ENCODE data around the gene GPANK1. TPM values are rescaled to one million over a fixed set of nuclear protein-coding genes. Genes with fewer than 3 reads are reported as not detected.

The GPANK1 gene
- total RNA-seq, 4 donors from 2014 or later: 15.8 to 21.0 (median 19.4) TPM

- 92% methylated on average over 9 of the region's 17 CpGs for WGBS
- no peak for TF ChIP-seq EP300 (IDR thresholded peaks at IDR 0.05)
- TF ChIP-seq CTCF (IDR thresholded peaks at IDR 0.05): no peak
- no peak for TF ChIP-seq POLR2A (IDR thresholded peaks at IDR 0.05; ENCODE audit: low read depth)
- TF ChIP-seq POLR2AphosphoS5 (IDR thresholded peaks at IDR 0.05): no peak
- Histone ChIP-seq H3K27me3 (no peaks in the 10 kb centered on the region), H3K4me3 (no peak overlapping the region), H3K27ac (replicated peaks in 1 of 4) (no peak overlapping the region), H3K4me1 (no peaks in the 10 kb centered on the region), H3K36me3 (peaks cover 95 to 100% (median 99%) of the 10 kb centered on the region in 4 donors), H3K9me3 (no peaks in the 10 kb centered on the region)
- intact Hi-C loops (cut with DNase I): no loop called here
- no peak for DNase-seq (ENCODE audit: extremely low spot score)
Measured at GRCh38 chr6:31643818-31644454, 20.9 kb downstream of the GPANK1 start.

GRCh38 chr6:31642798-31643570 is 21.8 kb downstream of the GPANK1 start:
- no peaks in the 10 kb centered on the region for H3K4me1 ChIP-seq
- peaks cover 95 to 100% (median 99%) of the 10 kb centered on the region in 4 donors for H3K36me3 ChIP-seq
- no peaks in the 10 kb centered on the region for H3K27me3 ChIP-seq
- H3K4me3 ChIP-seq: no peak overlapping the region
- H3K9me3 ChIP-seq: no peaks in the 10 kb centered on the region
- 90% methylated on average over 5 of the region's 6 CpGs for WGBS
- intact Hi-C loops (cut with DNase I): no loop called here
- H3K27ac ChIP-seq (replicated peaks in 1 of 4): no peak overlapping the region
- no peak for TF ChIP-seq EP300 (IDR thresholded peaks at IDR 0.05)
- TF ChIP-seq POLR2A (IDR thresholded peaks at IDR 0.05; ENCODE audit: low read depth): no peak
- TF ChIP-seq POLR2AphosphoS5 (IDR thresholded peaks at IDR 0.05): no peak
- no peak for TF ChIP-seq CTCF (IDR thresholded peaks at IDR 0.05)
- no peak for DNase-seq (ENCODE audit: extremely low spot score)

GRCh38 chr6:31641370-31641769 is 23.4 kb downstream of the GPANK1 start:
- intact Hi-C loops (cut with DNase I): no loop called here
- peaks cover 97 to 100% (median 100%) of the 10 kb centered on the region in 4 donors for H3K36me3 ChIP-seq

GRCh38 chr6:31640612-31641011 is 24.2 kb downstream of the GPANK1 start:
- no peaks in the 10 kb centered on the region for H3K27me3 ChIP-seq
- no peak overlapping the region for H3K4me3 ChIP-seq
- intact Hi-C loops (cut with DNase I): no loop called here
- peaks cover 97 to 100% (median 100%) of the 10 kb centered on the region in 4 donors for H3K36me3 ChIP-seq
- 93% methylated on average over 6 of the region's 6 CpGs for WGBS
- TF ChIP-seq EP300 (IDR thresholded peaks at IDR 0.05) (no peak), POLR2A (IDR thresholded peaks at IDR 0.05; ENCODE audit: low read depth) (no peak), CTCF (IDR thresholded peaks at IDR 0.05) (no peak), POLR2AphosphoS5 (IDR thresholded peaks at IDR 0.05) (no peak)
- H3K9me3 ChIP-seq: no peaks in the 10 kb centered on the region
- no peak overlapping the region for H3K27ac ChIP-seq (replicated peaks in 1 of 4)
- no peaks in the 10 kb centered on the region for H3K4me1 ChIP-seq
- no peak for DNase-seq (ENCODE audit: extremely low spot score)

More at GRCh38 chr6:31641370-31641769, 23.4 kb downstream of the GPANK1 start:
- Histone ChIP-seq H3K27ac (replicated peaks in 1 of 4) (no peak overlapping the region), H3K4me1 (no peaks in the 10 kb centered on the region), H3K4me3 (no peak overlapping the region), H3K27me3 (no peaks in the 10 kb centered on the region), H3K9me3 (no peaks in the 10 kb centered on the region)
- TF ChIP-seq POLR2A (IDR thresholded peaks at IDR 0.05; ENCODE audit: low read depth): no peak
- no peak for TF ChIP-seq POLR2AphosphoS5 (IDR thresholded peaks at IDR 0.05)
- no peak for TF ChIP-seq EP300 (IDR thresholded peaks at IDR 0.05)
- TF ChIP-seq CTCF (IDR thresholded peaks at IDR 0.05): no peak
- 81% methylated on average over 4 of the region's 4 CpGs for WGBS
- no peak for DNase-seq (ENCODE audit: extremely low spot score)
